AG09309 (cell line): ENCODE results near the gene PCBP3.

Source experiments
- DNase-seq: peaks from one replicate; pipeline ENCODE4 v3.0.0-alpha.2; 2010; ENCODE audit warnings: low read depth
- H3K4me3 ChIP-seq: 2 replicates; pipeline ENCODE4 v1.5.1; 2011; ENCODE audit warnings: mild to moderate bottlenecking, low read depth, low read length, moderate library complexity; ENCODE audit not compliant: control insufficient read depth
- TF ChIP-seq, protein P1 (sequence below): IDR thresholded peaks from 2 replicates; pipeline ENCODE4 v1.5.1; 2011; ENCODE audit warnings: mild to moderate bottlenecking, low read depth, low read length, inconsistent platforms; ENCODE audit not compliant: insufficient read depth, control insufficient read depth; ENCODE audit errors: missing control alignments

Gene PCBP3

DNA sequence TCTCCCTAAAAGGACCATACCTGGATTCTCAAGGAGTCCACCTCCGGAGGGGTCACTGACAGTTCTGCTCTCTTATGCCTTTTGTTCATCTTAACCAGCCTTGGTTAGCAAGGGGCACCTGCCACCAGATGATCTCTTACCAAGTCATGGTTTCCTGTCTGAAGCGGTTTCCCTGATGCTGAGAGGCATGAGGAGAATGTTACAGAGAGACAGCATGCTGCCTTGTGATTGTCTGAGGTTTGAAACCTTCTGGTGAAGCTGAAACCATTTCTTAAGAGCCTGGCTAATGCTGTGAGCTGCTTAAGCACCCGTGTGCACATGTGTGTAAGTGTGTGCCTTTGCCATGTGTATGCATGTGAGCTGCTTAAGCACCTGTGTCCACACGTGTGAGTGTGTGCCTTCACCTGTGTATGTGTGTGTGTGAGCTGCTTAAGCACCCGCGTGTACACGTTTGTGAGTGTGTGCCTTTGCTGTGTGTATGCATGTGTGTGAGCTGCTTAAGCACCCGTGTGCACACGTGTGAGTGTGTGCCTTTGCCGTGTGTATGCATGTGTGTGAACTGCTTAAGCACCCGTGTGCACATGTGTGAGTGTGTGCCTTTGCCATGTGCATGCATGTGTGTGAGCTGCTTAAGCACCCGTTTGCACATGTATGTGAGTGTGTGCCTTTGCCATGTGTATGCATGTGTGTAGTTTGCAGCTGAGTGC, 201.7 kb downstream of the PCBP3 start:
- DNase-seq: no peak
- TF ChIP-seq, protein P1, sequence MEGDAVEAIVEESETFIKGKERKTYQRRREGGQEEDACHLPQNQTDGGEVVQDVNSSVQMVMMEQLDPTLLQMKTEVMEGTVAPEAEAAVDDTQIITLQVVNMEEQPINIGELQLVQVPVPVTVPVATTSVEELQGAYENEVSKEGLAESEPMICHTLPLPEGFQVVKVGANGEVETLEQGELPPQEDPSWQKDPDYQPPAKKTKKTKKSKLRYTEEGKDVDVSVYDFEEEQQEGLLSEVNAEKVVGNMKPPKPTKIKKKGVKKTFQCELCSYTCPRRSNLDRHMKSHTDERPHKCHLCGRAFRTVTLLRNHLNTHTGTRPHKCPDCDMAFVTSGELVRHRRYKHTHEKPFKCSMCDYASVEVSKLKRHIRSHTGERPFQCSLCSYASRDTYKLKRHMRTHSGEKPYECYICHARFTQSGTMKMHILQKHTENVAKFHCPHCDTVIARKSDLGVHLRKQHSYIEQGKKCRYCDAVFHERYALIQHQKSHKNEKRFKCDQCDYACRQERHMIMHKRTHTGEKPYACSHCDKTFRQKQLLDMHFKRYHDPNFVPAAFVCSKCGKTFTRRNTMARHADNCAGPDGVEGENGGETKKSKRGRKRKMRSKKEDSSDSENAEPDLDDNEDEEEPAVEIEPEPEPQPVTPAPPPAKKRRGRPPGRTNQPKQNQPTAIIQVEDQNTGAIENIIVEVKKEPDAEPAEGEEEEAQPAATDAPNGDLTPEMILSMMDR: no peak
- no peak overlapping the region for H3K4me3 ChIP-seq

DNA sequence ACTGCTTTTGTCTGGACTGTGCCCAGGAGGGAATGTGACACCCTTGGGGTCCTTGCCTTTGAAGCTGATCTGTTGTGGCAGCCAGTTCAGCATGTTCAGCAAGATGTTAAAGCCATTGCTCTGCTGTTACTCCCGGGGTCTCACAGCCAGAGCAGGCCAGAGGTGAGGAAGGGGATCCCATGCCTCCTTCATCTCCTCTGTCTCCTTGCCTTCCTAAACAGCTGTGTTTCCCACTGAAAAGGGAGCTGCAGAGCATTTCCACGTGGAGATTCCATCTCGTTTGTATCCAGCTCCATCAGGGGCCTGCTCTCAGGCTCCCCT, 202.2 kb downstream of the PCBP3 start:
- TF ChIP-seq, protein P1: no peak
- no peak overlapping the region for H3K4me3 ChIP-seq
- no peak for DNase-seq

DNA sequence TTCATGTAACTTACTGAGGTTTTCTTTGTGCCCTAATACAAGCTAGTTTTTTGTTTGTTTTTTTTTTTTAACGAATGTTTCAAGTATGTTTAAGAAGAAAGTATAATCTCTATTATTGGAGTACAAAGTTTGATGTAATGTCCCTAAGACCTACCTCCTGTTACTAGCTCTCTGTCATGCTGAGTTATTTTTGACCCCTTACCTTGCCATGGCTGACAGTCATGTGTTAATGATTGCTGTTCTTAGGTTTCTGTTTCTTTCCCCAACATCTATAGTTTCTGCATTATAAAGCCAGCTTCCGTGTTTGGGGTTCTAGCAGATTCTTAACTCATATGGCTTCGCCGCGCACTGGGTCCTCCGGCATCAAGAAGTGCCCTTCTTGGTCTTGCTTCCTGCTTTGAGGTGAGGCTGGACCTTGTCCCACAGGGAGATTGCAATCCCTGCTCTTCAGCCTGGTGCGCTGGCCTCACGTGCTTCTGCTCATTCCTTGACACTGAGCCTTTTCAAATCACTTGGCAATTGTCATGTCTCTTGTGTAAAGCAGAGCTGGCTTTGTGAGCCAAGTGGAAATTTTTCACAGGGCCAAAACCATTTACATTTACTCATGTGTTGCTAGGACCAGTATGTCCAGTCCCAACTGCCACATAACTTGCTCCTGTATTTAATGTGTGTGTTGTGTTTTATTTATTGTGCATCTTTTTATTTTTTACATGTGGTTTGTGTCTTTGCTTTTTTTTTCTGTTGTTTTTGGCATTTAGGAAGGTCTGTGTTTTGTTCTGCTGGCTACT, 203.0 kb downstream of the PCBP3 start:
- H3K4me3 ChIP-seq: no peak overlapping the region
- TF ChIP-seq, protein P1: no peak
- DNase-seq: no peak

DNA sequence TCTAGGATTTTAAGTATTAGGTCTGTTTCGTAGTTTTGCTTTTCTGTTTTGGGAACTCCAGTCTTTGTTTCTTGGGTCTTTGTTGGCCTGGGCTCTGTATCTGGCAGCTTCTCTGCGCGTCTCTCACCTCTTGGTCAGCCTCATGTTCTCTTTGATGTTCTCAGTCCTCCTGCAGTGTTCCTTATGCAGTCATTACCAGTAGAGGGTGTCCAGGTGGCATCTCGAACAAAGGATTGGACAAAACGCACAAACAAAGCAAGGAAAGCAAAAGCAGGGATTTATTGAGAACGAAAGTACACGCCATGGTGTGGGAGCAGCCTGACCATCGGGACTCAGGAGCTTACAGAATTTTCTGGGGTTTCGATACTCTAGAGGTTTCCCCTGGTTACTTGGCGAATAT, 204.3 kb downstream of the PCBP3 start:
- TF ChIP-seq, protein P1: no peak
- no peak overlapping the region for H3K4me3 ChIP-seq
- DNase-seq: no peak

DNA sequence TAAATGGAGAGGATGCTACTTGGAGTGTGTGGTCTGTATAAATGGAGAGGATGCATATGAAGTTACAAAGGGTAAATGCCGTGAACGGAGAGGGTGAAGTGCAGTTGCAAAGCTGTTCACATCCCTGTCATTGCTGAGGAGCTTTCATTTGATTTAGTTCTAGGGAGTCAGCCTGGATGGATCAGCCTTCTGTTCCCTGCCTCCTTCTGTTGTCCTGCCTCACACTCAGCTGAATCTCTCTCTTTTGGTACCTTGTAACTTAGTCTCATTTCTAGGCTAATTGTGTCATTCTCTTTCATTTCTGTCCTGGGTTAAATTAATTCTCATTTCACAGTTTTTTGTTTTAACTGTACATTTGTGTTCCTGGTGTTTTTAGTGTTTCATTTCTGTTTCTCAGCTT, 204.8 kb downstream of the PCBP3 start:
- DNase-seq: no peak
- TF ChIP-seq, protein P1: no peak
- H3K4me3 ChIP-seq: no peak overlapping the region

DNA sequence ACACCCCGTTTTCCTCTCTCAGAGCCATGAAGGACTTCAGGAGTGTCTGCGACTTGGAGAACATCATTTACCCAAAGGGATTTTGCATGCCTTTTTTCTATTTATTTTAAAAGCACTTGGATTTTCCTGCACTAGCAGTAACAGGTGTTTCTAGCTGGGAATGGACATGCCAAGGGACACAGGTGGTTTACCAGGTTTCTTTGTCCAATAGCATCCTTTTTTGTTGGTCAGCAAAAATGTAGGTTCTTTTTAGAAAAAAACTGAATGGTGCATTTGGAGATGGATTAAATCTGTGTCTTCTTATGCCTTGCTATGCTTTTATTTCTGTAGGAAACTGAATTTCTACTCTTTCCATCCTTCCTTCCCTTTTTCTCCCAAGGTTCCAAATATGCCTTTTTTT, 205.3 kb downstream of the PCBP3 start:
- TF ChIP-seq, protein P1: no peak
- no peak overlapping the region for H3K4me3 ChIP-seq
- DNase-seq: no peak
